ENCODE results near the gene RABL2B.
"Not testable (repeated sequence)": the region's sequence is repeated elsewhere in the genome, so short reads cannot be mapped to it uniquely, and the experiment has no call there.

Gene RABL2B

DNA sequence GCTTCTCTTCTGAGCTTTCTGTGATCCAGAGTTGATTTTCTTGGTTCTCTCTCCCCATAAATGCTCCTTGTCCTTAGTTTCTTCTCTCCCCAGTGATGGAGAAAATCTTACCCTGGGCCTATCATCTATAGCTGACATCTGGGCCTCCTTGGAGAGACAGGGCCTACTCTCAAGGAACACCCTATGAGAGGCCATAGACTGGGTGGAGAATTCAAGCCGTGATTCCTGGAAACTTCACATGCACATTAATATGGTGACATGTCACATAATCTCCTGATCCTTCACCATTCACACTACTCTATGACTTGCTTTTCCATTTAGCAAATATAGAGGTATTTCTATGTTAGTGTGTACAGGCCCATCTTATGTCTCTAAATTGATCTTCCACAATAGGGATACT lies 35.9 kb downstream of the RABL2B start:
- H3K9me3 Mint-ChIP-seq, H3K4me1 Mint-ChIP-seq, H3K27me3 Mint-ChIP-seq, H3K27ac Mint-ChIP-seq, H3K4me3 Mint-ChIP-seq, H3K36me3 Mint-ChIP-seq: not testable (repeated sequence)

DNA sequence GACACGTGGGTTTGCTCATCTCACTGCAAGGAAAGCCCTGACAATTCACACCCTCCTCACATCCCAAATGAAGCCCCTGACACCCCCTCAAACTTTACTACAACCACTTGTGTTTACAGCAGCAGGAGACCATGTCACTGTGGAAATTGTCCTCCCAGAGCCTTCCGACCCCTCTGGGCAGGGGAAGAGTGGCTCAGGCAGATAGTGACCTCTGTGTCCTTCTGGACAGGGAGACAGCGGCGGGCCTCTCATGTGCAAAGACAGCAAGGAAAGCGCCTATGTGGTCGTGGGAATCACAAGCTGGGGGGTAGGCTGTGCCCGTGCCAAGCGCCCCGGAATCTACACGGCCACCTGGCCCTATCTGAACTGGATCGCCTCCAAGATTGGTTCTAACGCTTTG lies 39.0 kb downstream of the RABL2B start:
- not testable (repeated sequence) for H3K4me1 Mint-ChIP-seq, H3K27me3 Mint-ChIP-seq, H3K36me3 Mint-ChIP-seq, H3K9me3 Mint-ChIP-seq, H3K4me3 Mint-ChIP-seq, H3K27ac Mint-ChIP-seq

DNA sequence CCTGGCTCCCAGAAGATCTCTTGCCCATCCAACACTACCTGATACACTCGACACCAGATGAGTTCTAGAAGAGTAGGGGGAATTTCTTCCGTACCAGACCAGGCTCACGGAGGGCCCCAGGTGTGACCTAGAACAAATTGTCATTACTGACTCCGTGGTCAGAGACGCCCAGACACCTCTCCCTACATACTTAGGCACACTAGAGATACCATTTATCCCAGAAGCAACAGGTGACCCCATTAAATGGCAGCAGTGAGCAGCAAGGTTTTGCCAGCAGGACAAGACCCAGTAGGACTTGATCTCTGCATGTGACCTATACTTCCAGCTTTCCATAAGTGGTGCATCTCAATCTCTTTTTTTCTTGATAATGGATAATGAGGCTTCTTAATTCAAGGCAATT lies 42.7 kb downstream of the RABL2B start:
- H3K9me3 Mint-ChIP-seq, H3K4me3 Mint-ChIP-seq, H3K4me1 Mint-ChIP-seq, H3K27me3 Mint-ChIP-seq, H3K27ac Mint-ChIP-seq, H3K36me3 Mint-ChIP-seq: not testable (repeated sequence)

DNA sequence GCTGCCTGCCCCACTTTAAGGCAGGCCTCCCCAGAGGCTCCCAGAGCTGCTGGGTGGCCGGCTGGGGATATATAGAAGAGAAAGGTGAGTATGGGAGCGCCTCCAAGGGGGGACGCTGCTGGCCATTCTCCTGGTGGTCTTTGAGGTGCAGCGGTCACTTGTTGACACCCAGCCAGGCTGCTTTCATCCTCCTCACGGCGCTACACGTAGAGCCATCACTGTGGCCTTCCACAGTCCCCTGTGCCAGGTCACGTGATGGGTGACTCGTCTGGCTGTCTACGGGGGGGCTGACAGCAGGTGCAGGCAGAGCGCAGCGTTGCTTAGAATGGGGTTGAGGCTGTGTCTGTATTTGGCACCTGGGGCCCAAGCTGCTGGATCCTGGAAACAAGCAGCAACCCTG lies 43.5 kb downstream of the RABL2B start:
- H3K4me3 Mint-ChIP-seq: no peak overlapping the region
- no peaks in the 10 kb centered on the region for H3K4me1 Mint-ChIP-seq
- no peak overlapping the region for H3K27ac Mint-ChIP-seq
- no peaks in the 10 kb centered on the region for H3K27me3 Mint-ChIP-seq
- no peaks in the 10 kb centered on the region for H3K36me3 Mint-ChIP-seq
- H3K9me3 Mint-ChIP-seq: no peaks in the 10 kb centered on the region

DNA sequence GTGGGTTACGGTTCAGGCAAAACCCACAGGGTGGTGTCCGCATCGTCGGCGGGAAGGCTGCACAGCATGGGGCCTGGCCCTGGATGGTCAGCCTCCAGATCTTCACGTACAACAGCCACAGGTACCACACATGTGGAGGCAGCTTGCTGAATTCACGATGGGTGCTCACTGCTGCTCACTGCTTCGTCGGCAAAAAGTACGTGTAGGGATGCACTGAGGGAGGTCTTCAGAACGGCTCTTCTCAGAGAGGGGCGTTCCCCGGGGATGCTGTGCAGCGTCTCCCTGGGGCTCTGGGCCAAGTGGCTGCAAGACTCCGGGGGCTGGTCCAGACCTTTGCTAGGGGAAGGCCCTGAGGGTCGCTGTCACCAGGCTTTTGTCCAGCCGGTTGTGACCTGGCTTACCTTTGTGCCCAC lies 44.2 kb downstream of the RABL2B start:
- no peaks in the 10 kb centered on the region for H3K4me1 Mint-ChIP-seq
- no peaks in the 10 kb centered on the region for H3K36me3 Mint-ChIP-seq
- H3K27me3 Mint-ChIP-seq: no peaks in the 10 kb centered on the region
- no peak overlapping the region for H3K4me3 Mint-ChIP-seq
- H3K27ac Mint-ChIP-seq: no peak overlapping the region
- no peaks in the 10 kb centered on the region for H3K9me3 Mint-ChIP-seq

DNA sequence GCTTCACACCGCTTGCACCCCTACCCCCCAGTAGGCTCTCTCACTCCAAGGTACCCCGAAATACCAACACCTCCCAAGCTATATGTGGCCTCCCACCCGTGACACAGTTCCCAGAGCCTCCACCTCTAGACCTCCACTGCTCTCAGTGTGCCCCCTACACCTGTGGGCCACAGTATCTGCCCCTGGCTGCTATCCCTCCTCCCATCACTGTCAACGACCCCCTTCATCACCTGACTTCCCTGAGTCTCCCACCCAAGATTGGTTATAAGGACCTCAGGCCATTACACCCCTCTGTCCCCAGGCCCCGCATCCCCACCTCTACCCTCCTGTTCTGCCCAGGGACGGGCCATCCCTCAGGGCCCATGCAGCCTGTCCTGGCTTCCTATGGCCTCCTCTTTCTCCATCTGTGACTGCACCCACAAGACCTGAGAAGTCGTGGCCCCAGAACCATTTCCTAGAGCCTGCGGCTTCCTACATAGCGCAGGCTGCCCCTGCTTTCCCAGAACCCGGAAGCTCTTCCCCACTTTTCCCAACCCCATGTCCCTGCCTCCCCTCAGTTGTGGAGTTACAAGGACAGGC lies 44.7 kb downstream of the RABL2B start:
- H3K4me1 Mint-ChIP-seq: no peaks in the 10 kb centered on the region
- H3K27ac Mint-ChIP-seq: no peak overlapping the region
- no peak overlapping the region for H3K4me3 Mint-ChIP-seq
- H3K9me3 Mint-ChIP-seq: no peaks in the 10 kb centered on the region
- no peaks in the 10 kb centered on the region for H3K36me3 Mint-ChIP-seq
- H3K27me3 Mint-ChIP-seq: no peaks in the 10 kb centered on the region

DNA sequence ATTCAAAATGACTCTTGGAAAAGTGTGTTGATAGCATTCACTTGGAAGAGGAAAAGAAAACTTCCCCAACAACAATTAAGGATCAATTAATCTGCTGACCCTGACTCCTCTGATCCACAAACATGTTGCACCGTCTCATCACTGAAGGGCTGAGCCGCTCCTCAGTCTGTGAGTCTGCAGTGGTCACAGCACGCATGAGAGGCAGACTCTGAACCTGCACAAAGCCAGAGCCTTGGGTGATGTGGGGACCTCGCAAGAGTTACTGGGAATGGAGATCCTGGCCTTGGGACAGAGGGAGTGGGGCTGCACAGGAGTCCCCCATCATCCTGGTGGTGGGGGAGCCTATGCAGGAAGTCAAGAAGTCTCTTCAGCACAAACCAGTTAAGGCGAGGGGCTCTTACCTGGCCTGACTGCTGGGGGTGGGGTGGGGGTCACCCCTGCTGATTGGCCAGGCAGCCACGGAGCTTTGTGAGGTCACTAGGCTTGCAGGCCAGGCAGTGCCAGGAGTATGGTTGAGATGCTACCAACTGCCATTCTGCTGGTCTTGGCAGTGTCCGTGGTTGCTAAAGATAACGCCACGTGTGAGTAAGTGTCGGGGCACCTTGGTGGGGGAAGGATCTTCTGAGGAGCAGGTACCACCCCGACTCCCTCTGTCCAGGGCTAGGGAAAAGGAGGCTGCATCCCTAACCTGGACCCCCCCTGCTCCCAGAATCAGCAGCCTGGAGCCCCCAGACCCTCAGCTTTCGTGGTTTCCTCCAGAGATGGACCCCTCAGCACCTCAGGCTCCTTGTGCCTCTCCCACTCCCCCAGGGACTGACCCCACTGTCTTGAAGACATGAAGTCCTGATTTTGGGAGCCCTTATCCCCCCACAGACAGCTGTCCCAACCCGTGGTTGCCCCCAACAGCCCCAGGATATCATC lies 45.4 kb downstream of the RABL2B start, which contains the start of gene ACR:
Gene ACR, plus strand, starts transcription at position 477 of the 921 bp plus-strand sequence. Its CDS starts 32 bp downstream, at position 509.
- Mint-ChIP-seq H3K27me3 (no peaks in the 10 kb centered on the region), H3K4me3 (no peak within 1 kb of the TSS), H3K27ac (no peak within 1 kb of the TSS), H3K36me3 (no peaks in the 10 kb centered on the region), H3K4me1 (no peaks in the 10 kb centered on the region), H3K9me3 (no peaks in the 10 kb centered on the region)

DNA sequence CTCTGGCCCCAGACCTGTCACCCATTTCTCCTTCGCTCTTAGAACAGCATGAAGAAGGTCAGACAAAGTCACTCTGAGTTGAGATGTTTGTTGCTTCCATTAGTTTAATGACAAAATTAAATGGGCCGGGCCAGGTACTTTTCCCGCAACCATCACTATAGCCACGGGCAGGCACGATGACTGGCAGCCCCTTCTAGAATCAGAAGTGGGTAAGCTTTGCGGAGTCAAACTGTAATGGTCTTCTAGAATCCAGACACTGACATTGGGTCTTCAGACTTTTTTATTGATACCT lies 47.8 kb downstream of the RABL2B start:
- H3K36me3 Mint-ChIP-seq: no peaks in the 10 kb centered on the region
- no peak overlapping the region for H3K27ac Mint-ChIP-seq
- no peaks in the 10 kb centered on the region for H3K27me3 Mint-ChIP-seq
- H3K9me3 Mint-ChIP-seq: no peaks in the 10 kb centered on the region
- no peak overlapping the region for H3K4me3 Mint-ChIP-seq
- H3K4me1 Mint-ChIP-seq: peaks cover 4% of the 10 kb centered on the region

DNA sequence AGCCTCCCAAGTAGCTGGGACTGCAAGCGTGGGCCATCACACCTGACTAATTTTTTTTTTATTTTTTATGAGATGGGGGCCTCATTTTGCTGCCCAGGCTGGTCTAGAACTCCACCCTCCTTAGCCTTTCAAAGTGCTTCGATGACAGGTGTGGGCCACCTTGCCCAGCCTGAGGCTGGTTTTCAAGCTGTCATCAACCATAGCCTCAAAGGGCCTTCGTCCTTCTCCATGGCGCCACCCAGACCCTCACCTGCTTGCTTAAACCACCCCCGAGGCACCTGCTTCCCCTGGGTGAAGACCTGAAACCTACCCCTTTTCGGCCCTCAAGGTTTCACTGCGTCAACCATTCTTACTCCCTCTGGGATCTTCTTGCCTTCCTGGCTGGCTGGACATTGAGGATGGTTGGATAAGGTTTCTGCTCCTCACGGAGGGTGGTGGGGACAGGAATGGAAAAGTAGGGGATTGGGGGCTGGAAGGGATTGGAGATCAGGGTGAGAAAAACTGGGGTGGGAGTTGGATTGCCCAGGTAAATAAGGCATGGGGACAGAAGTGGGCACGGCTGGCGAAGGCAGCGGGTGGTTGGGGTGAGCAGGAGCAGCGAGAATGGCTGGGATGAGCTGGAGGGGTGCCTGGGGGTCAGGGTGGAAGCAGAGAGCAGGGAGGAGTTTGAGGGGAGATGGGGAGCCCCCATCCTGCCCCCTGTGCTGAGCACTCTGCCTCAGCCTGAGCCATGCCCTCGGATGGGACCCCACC lies 48.3 kb downstream of the RABL2B start:
- no peak overlapping the region for H3K4me3 Mint-ChIP-seq
- no peaks in the 10 kb centered on the region for H3K36me3 Mint-ChIP-seq
- H3K27me3 Mint-ChIP-seq: no peaks in the 10 kb centered on the region
- H3K9me3 Mint-ChIP-seq: no peaks in the 10 kb centered on the region
- H3K27ac Mint-ChIP-seq: peak overlapping the region; percentile 2
- peaks cover 4% of the 10 kb centered on the region for H3K4me1 Mint-ChIP-seq

DNA sequence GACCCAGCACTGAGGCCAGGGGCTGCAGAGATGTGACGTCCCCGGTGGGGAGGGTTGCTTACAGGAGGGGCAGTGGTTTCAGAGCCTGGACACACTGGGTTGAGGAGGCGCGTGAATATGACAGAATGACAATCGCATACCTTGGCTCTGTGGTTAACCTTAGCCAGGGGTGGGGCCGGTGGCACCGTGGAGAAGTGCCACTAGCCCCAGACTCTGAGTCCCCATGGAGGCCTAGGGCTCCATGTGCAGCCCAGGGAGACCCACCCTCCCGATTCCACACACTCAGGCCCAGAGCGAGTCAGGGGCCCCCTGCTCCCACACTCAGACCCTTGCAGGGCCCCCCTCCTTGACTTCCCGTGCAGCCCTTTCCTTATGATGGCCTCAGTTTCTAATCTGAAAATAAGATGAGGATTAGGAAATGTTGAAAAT lies 49.1 kb downstream of the RABL2B start:
- Mint-ChIP-seq H3K36me3 (no peaks in the 10 kb centered on the region), H3K4me1 (peaks cover 4% of the 10 kb centered on the region), H3K27me3 (no peaks in the 10 kb centered on the region), H3K4me3 (no peak overlapping the region), H3K9me3 (no peaks in the 10 kb centered on the region), H3K27ac (no peak overlapping the region)

DNA sequence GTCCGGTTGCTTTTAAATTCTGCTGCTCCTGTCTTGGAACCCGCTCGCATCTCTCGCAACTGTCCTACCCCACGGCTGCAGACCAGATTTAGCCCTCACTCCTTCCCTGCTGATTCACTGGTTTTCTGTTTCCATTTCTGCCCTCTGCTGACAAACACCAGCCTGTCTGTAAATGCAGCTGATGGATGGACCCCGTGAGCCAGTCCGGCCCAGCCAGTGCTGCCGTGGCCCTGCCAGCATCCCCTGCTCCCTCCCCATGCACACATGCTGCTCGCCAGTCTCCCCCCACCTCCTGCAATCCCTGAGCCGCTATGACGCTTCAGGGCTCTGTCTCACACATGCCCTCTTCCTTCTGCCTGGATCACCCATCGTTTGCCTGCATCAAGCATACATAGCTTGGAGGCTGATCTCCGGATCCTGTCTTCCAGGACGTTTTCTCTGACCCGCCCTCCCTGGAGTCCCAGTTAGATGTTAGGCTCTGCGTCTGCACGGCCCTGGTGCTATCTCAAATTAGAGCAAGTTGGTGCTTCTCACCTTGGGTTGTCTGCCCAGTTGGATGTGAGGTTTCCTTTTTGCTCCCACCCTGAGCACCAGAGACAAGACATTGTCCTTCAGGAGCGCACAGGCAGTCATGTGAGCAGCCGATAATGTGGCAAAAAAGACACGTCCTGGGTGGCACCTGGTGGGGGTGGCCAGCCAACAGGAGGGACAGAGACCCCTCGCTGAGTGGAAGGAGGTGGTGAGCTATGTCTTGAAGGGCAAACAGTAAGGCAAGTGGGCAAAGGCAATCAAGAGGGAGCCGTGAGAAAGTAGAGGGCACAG lies 49.7 kb downstream of the RABL2B start:
- peaks cover 4% of the 10 kb centered on the region for H3K4me1 Mint-ChIP-seq
- H3K4me3 Mint-ChIP-seq: no peak overlapping the region
- no peaks in the 10 kb centered on the region for H3K9me3 Mint-ChIP-seq
- H3K27ac Mint-ChIP-seq: no peak overlapping the region
- no peaks in the 10 kb centered on the region for H3K27me3 Mint-ChIP-seq
- no peaks in the 10 kb centered on the region for H3K36me3 Mint-ChIP-seq

DNA sequence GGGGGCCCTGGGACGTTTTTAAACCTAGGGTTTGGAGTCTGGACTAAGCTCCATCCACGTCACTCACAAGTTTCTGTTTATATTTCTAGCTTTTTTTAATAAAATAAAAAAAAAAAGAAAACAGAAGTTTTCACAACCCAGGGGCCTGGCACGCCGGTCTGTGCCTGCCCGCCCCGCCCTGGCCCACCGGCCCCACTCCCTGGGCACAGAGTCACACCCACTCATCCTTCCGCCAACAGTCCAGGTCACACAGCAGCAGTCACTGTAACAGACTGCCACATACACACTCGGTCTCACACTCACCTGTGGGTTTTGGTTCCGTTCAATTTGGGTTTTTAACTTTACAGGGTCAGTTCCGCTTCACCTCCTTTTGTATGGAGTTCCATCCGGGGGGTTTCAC lies 50.8 kb downstream of the RABL2B start:
- Mint-ChIP-seq H3K4me3 (no peak overlapping the region), H3K27me3 (no peaks in the 10 kb centered on the region), H3K4me1 (peaks cover 4% of the 10 kb centered on the region), H3K36me3 (no peaks in the 10 kb centered on the region), H3K27ac (peak overlapping the region; percentile 13), H3K9me3 (no peaks in the 10 kb centered on the region)

DNA sequence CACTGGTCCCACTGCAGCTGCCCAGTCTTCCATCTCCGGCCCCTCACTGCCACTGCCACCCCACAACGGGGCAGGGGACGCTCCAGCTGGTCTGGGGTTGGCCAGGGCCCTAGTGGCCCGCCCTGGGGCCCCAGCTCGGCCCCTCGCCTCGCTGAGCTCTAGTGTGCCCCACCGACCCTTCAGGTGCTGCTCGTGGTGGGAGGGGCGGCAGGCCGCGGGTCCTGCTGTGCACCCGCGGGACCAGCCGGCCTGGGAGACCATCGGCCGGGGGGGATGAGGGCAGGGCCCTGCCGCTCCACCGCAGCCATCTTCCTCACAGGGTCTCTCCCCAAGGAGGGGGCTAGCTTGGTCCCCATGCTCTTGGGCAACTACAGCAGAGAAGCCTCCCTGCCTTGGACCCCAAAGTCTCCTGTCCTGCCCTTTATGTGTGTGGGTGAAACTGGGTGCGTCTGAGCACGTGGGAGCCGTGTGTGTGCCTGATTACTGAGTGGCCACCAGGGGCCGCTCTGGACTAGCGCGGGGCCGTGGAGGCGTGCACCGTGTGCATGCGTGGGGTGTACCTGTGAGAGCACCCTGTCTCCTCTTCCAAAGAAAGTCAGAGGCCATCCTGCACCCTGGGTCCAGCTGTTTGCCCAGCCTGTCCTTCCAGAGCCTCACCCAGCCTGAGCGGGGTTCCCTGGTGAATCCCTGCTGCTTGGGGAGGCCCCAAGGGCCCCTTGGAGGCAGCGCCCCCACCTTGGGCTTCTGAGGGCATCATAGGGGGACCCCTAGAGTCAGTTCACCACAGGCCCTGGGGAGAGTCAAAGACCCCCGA lies 51.4 kb downstream of the RABL2B start:
- Mint-ChIP-seq H3K4me1 (peaks cover 4% of the 10 kb centered on the region), H3K36me3 (no peaks in the 10 kb centered on the region), H3K27ac (peak overlapping the region; percentile 59), H3K4me3 (no peak overlapping the region), H3K9me3 (no peaks in the 10 kb centered on the region), H3K27me3 (no peaks in the 10 kb centered on the region)

DNA sequence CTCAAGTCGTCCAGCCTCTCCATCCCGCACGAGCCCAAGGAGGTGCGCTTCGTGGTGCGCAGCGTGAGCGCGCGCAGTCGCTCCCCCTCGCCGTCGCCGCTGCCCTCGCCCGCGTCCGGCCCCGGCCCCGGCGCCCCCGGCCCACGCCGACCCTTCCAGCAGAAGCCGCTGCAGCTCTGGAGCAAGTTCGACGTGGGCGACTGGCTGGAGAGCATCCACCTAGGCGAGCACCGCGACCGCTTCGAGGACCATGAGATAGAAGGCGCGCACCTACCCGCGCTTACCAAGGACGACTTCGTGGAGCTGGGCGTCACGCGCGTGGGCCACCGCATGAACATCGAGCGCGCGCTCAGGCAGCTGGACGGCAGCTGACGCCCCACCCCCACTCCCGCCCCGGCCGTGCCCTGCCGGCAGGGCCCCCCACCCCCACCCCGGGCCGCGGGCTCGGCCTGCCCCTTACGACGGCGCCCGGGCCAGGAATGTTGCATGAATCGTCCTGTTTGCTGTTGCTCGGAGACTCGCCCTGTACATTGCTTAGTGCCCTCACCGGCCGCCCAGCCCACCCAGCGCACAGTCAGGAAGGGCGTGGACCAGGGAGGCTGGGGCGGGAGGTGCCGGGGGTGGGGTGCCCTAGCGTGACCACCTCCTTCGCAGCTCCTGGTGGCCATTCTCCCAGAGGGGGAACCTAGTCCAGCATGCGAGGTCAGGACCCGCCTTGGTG lies 52.3 kb downstream of the RABL2B start:
- no peaks in the 10 kb centered on the region for H3K36me3 Mint-ChIP-seq
- H3K4me3 Mint-ChIP-seq: no peak overlapping the region
- H3K27me3 Mint-ChIP-seq: no peaks in the 10 kb centered on the region
- H3K4me1 Mint-ChIP-seq: peaks cover 4% of the 10 kb centered on the region
- H3K27ac Mint-ChIP-seq: no peak overlapping the region
- H3K9me3 Mint-ChIP-seq: no peaks in the 10 kb centered on the region
